T-helper 9 cell (primary cell): Measurements from ENCODE around the gene EDN1.

Experiments
- DNase-seq: peaks from one replicate; pipeline ENCODE4 v3.0.0-alpha.2; 2020
- total RNA-seq, 2 donors: gene quantifications; one replicate each; lab custom pipeline; 2026; lab: John Stamatoyannopoulos, UW

EDN1 gene
- 0.48 to 0.49 reads per million in 2 donors for total RNA-seq

DNA sequence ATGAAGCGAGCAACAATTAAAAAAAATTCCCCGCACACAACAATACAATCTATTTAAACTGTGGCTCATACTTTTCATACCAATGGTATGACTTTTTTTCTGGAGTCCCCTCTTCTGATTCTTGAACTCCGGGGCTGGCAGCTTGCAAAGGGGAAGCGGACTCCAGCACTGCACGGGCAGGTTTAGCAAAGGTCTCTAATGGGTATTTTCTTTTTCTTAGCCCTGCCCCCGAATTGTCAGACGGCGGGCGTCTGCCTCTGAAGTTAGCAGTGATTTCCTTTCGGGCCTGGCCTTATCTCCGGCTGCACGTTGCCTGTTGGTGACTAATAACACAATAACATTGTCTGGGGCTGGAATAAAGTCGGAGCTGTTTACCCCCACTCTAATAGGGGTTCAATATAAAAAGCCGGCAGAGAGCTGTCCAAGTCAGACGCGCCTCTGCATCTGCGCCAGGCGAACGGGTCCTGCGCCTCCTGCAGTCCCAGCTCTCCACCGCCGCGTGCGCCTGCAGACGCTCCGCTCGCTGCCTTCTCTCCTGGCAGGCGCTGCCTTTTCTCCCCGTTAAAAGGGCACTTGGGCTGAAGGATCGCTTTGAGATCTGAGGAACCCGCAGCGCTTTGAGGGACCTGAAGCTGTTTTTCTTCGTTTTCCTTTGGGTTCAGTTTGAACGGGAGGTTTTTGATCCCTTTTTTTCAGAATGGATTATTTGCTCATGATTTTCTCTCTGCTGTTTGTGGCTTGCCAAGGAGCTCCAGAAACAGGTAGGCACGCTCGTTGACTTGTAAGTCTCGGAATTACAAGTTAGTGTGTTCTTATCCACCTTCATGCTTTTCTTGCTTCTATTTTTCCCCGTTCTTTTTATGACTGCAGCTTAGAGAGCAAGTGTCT is at the start of gene EDN1:
Gene EDN1, plus strand, starts transcription at position 429 of the 888 bp plus-strand sequence. Its CDS starts 269 bp downstream, at position 698.
- peak; percentile 10 for DNase-seq

DNA sequence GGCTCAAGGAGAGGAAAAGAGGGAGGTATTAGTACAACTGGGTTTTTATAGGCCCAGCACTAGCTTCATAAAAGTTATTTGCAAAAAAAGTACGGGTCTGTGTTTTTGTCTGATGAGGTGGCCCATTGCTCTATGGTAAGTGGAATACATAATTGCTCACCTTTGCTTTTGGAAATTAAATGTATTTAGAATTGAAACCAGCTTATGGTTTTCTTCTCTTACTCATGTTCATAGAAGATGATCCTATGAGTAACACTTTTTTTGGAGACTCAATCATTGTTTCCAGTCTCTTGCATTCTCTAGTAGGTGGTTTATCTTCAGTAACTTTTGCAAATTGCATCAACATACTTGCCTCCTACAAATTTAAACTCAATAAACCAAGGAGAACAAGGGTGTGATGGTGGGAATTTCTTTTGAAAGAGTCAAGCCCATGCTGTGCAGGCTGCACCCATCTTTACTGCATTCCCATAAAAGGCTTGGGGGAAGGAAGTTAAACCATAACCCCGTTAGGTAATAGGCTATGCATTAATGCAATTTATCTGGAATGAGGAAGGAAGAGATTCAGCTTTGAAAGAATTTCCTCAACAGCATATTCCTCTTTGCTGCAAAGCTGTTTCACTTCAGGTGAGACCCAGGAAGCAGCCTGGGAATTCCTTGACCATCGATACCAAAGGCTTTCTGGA is 48.5 kb upstream of the EDN1 start:
- DNase-seq, result no peak

DNA sequence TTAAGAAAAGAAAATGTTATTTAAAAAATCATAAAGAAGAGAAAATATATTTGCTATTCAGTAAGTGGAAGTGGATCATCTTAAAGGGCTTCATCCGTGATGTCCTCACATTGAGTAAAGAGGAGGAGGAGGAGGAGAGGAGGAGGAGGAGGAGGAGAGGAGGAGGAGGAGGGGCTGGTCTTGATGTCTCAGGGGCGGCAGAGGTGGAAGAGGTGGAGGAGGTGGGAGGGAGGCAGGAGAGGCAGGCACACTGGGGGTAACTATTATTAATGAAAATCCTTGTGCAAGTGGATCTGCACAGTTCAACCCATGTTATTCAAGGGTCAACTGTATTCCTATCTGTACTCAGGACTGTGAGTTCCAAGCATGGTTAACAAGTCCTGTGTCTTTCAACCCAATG is 47.0 kb upstream of the EDN1 start:
- DNase-seq, result no peak

DNA sequence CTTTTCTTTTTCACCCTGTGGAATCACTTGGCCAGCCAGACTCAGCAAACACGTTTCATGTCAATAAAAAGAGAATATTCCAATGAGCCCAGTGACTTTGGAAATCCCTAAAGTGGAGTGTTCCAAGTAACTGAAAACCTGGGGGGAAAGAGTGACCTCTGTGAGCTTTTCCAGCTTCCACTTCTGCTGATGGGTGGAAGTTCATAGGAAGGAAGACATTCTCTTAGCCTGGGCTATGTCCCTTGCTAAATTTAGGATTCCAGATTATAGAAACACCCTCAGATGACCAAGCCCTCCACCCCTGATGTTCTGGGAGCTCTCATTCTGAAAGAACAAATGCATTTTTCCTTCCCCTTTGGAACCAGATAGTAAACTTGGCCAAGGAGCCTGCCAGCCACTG is 44.8 kb upstream of the EDN1 start:
- no peak for DNase-seq

DNA sequence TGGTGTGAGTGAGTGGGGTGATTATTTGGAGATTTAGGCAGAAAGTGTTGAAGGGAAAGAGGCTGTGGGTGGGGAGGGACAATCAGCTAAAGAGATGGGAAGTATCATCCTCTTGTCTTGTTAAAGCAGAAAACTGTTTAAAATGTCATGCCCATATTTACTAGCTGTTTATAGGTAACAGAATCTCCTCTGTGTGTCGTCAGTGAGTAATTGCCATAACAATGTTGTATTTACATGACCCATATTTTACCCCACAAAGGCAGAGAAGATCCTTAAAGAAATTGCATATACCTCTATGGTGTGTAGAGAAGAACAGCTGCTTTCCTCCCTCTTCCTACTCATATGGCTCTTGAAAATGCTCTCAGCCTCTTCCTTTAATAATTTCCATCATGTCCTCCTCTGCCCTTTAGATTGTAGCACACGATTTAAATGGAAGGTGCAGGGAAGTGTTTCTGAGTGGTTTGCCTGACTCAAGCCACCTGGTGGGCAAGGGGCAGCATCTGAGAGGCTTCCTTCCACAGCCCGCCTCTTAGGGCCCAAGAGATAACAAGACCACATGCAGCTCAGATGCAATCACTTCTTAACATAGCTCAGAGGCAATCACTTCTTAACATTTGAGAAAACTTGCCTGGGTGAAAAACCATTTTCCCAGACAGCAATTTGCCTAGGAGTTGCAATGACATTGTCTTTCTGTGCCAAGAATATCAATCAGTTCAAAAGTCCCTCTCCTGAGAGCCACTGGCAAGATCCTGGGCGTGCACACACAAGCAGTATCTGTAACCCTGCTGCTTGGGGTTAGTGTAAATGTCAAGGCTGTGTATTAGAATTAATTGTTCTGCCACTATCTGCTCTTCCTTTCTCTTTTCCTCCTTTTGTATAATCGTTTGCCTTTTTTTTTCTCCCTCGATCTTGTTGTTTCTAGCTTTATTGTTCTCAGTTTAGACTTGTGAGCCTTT is 44.1 kb upstream of the EDN1 start:
- DNase-seq, result no peak

DNA sequence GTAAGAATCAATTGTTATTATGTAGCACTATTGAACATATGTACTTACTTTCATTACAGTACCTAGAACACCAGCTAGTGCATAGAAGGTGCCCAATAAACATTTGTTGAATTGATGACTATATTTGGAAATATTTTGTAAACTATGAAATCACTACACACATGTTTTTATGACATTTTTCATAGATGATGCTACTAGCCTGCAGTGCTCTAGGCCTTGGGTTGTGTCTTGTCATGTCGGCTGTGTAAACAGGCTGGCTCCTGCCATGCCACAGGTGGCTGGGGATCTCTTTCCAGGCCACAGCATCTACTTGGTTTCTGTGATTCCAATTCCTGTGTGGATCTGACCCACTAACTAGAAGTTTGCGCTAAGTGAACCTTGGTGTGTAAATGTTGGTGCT is 43.3 kb upstream of the EDN1 start:
- no peak for DNase-seq

DNA sequence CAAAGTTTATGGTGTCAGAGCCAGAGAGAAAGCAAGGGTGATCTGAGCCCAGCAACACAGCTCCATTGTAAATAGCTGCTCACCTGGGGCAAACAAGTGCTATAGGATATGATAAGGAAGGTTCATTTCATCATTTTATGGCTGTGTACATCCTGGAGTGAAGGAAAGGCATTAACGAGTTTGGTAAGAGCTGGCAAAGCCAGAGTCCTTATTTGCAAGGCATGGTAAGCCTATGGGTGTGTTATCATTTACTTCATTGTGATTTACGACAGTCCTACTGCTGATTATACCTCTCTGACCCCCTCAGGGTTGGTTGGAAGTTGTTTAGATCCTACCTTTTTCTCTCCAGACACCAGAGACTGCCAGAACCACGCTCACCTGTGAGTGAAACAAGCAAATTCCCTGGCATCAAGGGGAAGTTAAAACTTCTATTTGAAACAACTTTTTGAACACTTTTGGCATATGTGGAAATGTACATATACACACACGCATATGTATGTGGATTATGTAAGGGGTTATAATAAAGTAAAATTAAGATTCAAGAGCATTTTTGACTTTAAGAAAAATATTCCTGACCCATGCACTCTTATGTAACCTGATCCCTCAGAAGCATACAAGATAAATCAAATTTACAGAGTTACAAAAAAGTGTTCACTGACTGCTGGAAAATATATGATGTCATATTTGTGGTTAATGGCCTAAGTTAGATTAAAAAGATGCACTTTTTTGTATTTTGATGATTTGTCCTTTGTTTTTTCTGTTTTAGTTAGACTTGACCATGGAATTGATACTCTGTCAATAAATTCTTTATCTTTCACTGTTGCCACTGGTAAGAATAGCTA is 40.4 kb upstream of the EDN1 start:
- DNase-seq, result no peak

DNA sequence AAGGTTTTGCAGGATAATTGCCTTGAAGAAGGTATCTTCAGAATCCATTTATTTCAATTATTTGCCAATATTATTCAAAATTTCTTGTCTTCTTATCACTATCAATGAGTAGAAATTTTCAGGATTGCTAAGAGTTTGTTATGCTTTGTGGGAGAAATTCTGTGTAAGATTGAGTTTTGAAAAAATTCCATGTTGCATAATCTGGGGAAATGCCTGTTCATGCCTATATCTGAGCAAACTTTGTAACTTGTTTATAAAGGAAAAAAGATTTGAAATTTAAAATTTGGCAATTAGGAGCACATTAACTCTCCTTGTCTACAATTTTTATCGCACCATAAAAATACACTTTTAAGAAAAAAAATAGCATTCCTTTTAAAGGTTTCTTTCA is 39.8 kb upstream of the EDN1 start:
- DNase-seq, result no peak

DNA sequence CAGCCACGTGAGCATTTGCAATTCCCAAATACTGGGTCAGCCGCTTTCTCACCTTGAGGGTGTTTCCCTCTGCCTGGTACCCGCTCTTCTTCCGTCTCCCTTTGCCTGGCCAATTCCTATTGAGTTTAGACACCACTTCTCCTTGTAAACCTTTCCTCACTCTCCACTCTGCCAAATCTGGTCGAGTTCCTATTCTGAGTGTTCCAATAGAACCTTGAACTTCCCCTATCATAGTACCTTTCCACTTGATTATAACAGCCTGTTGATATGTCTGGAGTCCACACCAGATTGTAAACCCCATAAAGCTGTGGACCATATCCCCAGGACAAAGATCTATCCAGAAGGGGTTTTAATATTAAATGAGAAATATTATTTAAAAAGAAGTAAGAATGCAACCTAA is 36.0 kb upstream of the EDN1 start:
- DNase-seq, result no peak

DNA sequence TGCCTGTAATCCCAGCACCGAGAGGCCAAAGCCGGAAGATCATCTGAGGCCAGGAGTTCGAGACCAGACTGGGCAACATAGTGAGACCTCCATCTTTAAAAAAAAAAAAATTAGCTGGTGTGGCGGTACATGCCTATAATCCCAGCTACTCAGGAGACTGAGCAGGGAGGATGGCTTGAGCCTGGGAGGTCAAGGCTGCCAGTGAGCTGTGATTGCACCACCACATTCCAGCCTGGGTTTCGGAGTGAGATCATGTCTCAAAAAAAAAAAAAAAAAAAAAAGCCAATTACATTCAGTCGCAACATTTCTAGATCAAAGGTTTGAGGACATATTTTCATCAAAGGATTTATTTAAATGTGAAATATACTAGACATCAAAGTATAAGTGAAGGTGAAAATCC is 32.0 kb upstream of the EDN1 start:
- no peak for DNase-seq

DNA sequence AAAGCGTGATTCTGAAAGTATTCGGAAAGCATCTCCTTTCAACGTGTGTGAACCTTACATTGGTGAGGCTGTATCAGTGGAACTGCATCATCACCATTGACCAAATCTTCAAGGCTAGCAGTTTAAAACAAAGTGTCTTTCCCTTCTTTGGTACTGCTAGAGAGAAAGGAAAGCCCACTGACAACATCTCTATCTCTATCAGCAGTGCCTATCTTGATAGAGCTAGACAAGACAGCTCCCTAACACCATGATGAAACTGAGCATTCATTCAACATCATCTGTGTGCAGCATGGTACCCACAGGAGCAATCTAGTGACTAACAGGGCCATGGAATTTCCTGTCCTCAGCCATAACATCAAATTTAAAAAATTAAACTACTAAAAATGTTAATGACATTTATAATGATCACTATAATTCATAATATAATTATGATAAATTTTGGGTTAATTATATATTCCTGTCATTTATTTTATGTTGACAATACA is 31.5 kb upstream of the EDN1 start:
- no peak for DNase-seq

DNA sequence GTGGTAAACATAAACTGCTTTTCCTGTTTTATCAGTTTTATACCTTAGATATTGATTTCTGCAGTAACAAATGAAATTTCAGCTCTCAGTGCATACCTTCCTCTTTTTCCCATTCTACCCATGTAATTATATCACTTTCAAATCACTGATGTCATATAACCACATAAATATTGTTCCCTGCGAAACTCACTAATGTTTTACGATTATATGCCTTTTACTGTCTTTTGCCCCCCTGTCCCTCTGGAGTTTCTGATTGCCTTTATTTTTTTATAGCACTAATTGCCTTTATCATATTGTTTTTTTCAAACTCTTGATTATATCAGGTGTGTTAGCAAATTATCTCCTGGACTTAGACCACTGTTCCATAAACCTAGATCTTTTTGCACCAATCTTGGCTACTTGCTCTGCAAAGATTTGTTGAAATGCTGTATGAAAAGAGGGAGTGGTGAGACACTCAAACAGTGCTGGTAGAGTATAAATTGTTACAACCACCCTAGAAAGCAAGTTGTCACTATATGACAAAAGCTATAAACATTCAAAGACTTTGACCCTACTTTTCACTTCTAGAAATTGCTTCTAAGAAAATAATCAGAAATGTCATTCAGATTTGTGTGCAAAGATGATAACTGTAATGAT is 29.6 kb upstream of the EDN1 start:
- no peak for DNase-seq

DNA sequence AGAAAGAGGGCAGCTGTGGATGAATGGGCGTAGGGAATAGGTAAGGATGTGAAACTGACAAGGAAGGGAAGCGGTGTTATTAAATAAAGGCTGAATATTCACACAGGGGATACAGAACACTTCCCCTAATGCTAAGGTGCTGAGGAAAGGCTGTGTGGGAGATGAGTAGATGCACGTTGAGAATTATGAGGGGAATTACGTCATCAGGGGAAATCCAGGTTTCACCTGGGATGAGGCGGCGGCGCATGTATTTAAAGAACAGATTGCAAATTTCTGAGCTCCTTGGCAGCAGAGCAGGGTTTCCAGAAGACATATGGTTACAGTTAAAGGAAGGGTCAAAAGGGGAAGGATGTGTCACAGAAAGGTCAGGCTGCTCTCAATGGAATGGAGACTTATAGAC is 28.7 kb upstream of the EDN1 start:
- DNase-seq, result no peak

DNA sequence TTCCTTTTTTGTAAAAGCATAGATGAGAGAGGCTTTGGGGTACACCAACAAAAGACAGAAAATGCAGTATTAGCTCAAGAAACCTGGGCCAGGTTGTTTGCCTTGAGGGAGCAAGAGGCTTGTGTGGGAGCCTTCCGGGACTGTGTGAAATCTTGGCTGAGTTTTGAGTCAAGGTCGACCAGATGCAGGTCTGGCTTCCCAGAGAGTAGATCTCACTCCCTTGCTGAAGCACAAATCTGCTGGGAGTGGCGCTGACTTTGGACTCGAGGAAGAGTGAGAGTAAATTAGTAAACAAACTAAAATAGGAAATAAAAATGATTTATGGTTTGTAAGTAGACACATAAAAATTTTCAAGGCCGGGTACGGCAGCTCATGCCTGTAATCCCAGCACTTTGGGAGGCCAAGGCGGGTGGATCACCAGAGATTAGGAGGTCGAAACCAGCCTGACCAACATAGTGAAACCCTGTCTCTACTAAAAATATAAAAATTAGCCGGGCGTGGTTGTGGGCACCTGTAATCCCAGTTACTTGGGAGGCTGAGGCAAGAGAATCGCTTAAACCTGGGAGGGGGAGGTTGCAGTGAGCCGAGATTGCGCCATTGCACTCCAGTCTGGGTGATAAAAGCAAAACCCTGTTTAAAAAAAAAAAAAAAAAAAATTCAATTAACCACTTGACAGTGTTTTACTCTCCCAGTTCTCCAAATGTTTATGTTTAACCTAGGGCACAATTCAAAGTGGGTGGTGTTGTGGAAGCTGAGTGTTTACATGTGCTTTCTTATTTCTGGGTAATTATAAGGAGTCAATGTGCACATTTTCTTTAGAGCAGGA is 27.7 kb upstream of the EDN1 start:
- DNase-seq, result no peak

DNA sequence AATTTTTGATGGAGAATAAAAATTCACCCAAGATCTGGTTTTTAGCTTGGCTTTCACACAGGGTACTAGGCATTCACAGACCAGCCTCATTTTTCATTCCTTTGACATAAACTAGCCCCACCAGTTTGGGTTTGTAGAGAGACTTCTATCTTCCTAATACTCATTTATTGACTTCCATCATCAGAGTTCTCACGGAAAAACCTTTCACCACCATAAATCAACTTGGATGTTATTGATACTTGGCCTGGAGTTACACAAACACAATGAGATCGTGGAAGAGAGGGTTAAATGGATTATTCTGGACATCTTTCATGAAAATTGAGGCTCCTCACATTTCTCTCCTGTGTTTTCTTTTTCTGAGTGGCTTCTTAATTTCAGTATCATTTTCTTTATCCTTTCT is 26.8 kb upstream of the EDN1 start:
- no peak for DNase-seq

DNA sequence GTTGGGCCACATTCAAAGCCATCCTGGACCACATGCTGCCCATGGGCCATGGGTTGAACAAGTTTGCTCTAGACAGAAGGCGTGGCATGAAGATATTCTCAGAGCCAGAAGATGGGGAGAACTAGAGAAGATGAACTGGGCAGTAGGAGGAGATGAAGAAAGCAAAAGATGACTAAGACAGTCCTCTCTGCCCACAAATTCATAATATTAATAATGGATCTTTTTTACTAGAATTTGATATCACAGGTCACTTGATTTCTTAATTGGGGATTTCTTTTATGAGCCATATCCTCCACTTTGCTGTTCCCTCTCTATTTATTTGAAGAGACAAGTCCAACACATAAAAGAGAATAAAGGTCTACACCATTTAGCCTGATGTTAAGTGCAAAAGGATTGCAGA is 25.5 kb upstream of the EDN1 start:
- DNase-seq, result no peak

DNA sequence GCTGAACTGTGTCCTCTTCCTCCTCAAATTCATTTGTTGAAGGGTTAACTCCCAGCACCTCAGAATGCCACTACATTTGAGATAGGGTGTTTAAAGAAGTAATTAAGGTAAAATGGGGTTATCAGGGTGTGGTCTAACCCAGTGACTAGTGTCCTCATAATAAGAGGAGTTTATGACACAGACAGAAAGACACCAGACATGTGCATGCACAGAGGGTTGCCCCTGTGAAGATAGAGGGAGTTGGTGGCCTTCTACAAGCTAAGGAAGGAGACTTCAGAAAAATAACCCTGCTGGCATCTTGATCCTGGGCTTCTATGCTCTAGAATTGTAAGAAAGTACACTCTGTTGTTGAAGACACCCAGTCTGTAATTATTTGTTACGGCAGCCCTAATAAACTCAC is 24.9 kb upstream of the EDN1 start:
- DNase-seq, result no peak

DNA sequence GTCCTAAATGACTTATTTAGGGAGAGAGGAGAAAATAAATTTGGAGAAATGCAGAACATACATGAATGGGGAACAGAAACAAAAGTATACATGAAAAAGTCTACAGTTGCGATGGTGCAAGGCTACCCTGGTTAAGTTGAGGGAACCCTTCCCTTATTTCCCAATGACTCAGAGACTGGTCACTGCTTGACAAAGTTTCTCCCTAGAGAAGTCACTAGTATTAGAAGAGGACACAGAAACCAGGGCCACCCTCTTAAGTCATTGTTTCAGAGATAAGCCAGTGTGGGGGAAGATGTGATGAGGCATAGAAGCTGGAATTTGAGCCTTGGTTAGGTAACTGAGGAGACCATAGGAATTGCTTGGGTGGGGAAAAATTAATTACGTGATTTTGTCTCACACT is 24.4 kb upstream of the EDN1 start:
- no peak for DNase-seq

DNA sequence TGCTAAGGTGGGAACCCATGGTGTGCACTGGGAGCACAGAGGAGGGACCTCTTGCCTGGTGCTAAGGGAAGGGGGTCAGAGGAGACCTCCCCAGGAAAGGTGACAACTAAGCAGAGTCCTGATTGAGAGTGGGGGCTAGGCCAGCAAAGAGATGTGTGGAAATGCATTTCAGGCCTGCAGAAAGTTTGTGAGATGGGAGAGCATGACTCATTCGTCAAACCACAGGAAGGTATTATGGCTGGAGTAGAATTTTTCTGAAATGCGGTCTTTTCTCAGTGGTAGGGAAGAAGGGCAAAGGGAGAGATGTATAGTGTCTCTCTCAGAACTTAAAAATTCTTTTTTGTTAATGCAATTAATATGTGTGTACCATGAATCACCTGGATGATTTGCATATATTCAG is 23.6 kb upstream of the EDN1 start:
- DNase-seq, result no peak

DNA sequence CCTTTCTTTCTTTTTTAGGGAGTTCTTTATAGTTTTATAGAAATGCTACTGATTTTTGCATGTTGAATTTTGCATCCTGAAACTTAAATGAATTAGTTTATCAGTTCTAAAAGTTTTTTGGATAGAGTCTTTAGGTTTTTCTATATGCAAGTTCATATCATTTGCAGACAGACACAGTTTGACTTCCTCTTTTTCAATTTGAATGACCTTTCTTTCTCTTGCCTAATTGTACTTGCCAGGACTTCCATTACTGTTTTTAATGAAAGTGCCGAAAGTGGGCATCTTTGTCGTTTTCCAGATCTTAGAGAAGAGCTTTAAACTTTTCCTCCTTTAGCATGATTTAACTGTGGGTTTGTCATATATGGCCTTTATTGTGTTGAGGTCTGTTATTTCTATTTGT is 21.1 kb upstream of the EDN1 start:
- DNase-seq, result no peak
